ENCODE measurements around the gene DCST2.

DNA sequence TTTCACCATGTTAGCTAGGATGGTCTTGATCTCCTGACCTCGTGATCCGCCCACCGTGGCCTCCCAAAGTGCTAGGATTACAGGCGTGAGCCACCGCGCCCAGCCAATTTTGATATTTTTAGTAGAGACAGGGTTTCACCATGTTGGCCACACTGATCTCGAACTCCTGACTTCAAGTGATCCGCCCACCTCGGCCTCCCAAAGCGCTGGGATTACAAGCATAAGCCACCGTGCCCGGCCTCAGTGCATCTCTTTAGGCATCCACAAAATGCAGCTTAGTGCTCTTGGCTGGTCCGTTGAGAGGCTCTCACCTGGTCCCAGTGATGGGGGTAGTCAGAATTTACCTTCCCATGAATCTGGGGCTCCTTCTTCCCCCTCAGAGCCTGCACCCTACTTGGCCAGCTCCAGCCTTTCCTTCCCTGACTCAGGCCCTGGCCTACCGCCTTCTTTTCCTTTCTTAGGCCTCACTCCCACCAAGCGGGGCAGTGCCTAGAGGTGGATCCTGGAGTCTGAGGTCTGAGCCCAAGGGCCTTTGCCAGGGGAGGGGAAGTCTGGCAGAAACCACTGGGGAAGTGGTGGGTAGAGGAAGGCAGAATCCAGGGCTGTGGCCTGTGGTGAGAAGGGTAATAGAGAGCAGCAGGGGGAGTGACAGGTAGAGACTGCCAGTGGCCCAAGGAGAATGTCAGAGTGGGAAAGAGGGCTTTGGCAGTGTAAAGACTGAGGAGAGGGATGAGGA is 36.4 kb downstream of the DCST2 start:
- TF ChIP-seq, protein P1, sequence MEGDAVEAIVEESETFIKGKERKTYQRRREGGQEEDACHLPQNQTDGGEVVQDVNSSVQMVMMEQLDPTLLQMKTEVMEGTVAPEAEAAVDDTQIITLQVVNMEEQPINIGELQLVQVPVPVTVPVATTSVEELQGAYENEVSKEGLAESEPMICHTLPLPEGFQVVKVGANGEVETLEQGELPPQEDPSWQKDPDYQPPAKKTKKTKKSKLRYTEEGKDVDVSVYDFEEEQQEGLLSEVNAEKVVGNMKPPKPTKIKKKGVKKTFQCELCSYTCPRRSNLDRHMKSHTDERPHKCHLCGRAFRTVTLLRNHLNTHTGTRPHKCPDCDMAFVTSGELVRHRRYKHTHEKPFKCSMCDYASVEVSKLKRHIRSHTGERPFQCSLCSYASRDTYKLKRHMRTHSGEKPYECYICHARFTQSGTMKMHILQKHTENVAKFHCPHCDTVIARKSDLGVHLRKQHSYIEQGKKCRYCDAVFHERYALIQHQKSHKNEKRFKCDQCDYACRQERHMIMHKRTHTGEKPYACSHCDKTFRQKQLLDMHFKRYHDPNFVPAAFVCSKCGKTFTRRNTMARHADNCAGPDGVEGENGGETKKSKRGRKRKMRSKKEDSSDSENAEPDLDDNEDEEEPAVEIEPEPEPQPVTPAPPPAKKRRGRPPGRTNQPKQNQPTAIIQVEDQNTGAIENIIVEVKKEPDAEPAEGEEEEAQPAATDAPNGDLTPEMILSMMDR (IDR thresholded peaks at IDR 0.05): no peak
- no peak for TF ChIP-seq FOSL2 (IDR thresholded peaks at IDR 0.05; ENCODE audit: borderline replicate concordance, low read depth)
- TF ChIP-seq MAX (IDR thresholded peaks at IDR 0.05; ENCODE audit: low read depth): no peak
- no peak for TF ChIP-seq RXRA (IDR thresholded peaks at IDR 0.05; ENCODE audit: borderline replicate concordance, low read depth)
- TF ChIP-seq NRF1 (IDR thresholded peaks at IDR 0.05; ENCODE audit: low read depth, low read length): no peak
- TF ChIP-seq EZH2phosphoT487 (IDR thresholded peaks at IDR 0.05; ENCODE audit: borderline replicate concordance, low read depth): no peak
- TF ChIP-seq EP300 (IDR thresholded peaks at IDR 0.05; ENCODE audit: borderline replicate concordance in 1 of 2, low read depth in 1 of 2, low read length in 1 of 2): no peak
- TF ChIP-seq POLR2AphosphoS5 (IDR thresholded peaks at IDR 0.05; ENCODE audit: low read depth, low read length): no peak
